ENCODE data around the gene ACER1.

The ACER1 gene

GRCh38 chr19:6263735-6264444 lies 69.5 kb downstream of the ACER1 start:
- no peak for DNase-seq

- no peak for DNase-seq
These were observed 70.1 kb downstream of the ACER1 start for GRCh38 chr19:6263306-6263705.

GRCh38 chr19:6262519-6262918 lies 70.9 kb downstream of the ACER1 start:
- DNase-seq, result no peak

GRCh38 chr19:6261883-6262282 lies 71.5 kb downstream of the ACER1 start:
- DNase-seq, result no peak

- no peak for DNase-seq
These were observed 72.3 kb downstream of the ACER1 start for GRCh38 chr19:6260912-6261650.

- DNase-seq, result no peak
These were observed 73.0 kb downstream of the ACER1 start for GRCh38 chr19:6260376-6260775.

- DNase-seq, result no peak
These were observed 74.0 kb downstream of the ACER1 start for GRCh38 chr19:6259312-6259861.

GRCh38 chr19:6258812-6259311 lies 74.5 kb downstream of the ACER1 start:
- no peak for DNase-seq

All from CD4-positive, alpha-beta T cell treated with Interleukin-15 for 1 hour (primary cell).